ENCODE results near the gene OR3A2.
"Not testable (repeated sequence)": the region's sequence is repeated elsewhere in the genome, so short reads cannot be mapped to it uniquely, and the experiment has no call there.

Gene OR3A2

GRCh38 chr17:3293548-3293947, 92.6 kb downstream of the OR3A2 start:
- DNase-seq (ENCODE audit: low read depth): not testable (repeated sequence)

GRCh38 chr17:3282901-3283300, 103.2 kb downstream of the OR3A2 start:
- DNase-seq (ENCODE audit: low read depth): no peak

DNA sequence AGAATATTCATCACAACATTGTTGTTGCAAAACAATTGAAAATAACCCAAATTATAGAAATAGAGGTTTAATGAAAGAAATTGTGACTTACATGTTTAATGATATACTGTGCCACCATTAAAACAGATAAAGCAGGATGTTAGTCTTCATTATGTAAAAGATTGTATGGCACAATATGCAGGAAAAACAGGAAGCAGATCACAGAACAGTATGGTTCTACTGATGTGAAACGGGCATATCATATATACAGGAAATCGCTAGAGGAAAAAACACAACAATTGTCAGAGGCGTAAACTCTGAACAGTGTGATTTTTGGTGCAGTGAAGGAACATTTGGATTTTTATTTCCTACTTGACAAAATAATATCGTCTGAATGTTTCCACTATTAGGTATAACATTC, 110.0 kb downstream of the OR3A2 start:
- no peak for DNase-seq (ENCODE audit: low read depth)

GRCh38 chr17:3271072-3271848, 114.8 kb downstream of the OR3A2 start:
- DNase-seq (ENCODE audit: low read depth): no peak

GRCh38 chr17:3260600-3260999, 125.5 kb downstream of the OR3A2 start:
- no peak for DNase-seq (ENCODE audit: low read depth)

DNA sequence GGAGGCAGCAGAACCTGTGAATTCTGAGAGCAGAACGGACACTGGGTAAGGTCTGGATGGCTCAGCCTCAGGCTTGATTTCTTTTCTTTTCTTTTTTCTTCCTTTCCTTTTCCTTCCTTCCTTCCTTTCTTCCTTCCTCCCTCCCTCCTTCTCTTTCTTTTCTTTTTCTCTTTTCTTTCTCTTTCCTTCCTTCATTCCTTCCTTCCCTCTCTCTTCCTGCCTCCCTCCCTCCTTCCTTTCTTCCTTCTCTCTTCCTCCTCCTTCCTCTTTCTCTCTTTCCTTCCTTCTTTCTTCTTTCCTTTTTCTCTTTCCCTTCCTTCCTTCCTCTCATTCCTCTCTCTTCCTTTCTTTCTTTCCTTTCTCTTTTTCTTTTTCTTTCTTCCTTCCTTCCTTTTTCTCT, 125.9 kb downstream of the OR3A2 start:
- no peak for DNase-seq (ENCODE audit: low read depth)

DNA sequence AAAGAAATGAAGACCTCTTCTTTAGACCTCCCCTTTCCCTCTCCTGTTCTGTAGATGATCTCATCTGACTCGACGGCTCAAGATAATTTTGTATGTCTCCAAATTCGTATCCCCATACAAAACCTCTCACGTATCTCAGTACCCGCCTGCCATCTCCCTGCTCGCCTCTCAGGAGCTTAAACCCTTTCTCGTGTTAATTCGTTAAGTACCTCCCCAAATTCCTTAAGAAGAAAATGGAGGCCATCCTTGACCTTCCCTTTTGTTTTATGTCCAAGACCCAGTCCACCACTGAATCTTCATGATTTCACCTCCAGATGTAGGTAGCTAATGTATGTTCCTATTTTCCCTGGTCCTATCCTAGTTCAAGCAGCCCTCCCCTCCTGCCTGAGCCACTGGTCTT, 129.5 kb downstream of the OR3A2 start:
- no peak for DNase-seq (ENCODE audit: low read depth)

GRCh38 chr17:3249013-3249412, 137.1 kb downstream of the OR3A2 start:
- not testable (repeated sequence) for DNase-seq (ENCODE audit: low read depth)

DNA sequence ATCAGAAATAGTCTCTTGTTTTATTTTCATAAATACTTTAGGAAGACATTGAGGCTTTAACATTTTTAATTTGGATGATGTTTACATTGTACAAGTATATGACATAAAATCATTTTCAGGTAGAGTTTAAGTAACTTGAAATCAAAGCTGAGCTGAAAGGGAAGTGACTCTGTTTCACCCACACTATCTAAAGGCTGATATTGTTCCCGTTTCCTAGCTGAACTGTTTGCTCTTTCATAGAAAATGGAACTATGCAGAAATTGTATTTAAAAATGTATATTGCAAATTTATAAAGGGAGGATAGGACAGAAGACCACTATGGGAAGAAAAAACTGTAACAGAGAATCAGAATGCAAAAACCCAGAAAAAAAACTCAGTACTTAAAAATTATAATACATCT, 141.3 kb downstream of the OR3A2 start:
- not testable (repeated sequence) for DNase-seq (ENCODE audit: low read depth)

- DNase-seq (ENCODE audit: low read depth): not testable (repeated sequence)
Observed at GRCh38 chr17:3241044-3241443, 145.1 kb downstream of the OR3A2 start.

DNA sequence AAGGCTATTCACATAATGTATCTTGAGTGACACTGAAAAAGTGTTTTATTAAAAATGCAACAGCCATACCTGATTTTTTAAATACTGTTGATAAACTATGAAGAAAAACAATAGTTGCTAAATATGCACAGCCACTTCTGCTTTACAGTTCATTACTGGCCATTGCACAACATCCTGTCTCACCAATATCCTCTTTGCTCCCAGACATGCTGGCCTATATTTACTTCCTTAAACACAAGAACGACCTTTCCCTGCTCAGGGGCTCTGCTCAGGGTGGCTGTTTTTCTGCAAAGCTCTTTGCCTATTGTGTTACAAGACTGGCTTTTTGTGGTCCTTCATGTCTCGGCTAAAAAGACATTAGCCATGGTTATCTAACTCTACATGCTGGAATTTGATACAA, 147.4 kb downstream of the OR3A2 start:
- not testable (repeated sequence) for DNase-seq (ENCODE audit: low read depth)

- not testable (repeated sequence) for DNase-seq (ENCODE audit: low read depth)
Observed at GRCh38 chr17:3232300-3232699, 153.8 kb downstream of the OR3A2 start.
